Measurements from ENCODE around the gene ZNF354C. TPM values are rescaled to one million over a fixed set of nuclear protein-coding genes. Genes with fewer than 3 reads are reported as not detected.

Gene ZNF354C
- total and polyA plus RNA-seq, 2 of the 13 experiments (the other 11 are each of a cell fraction or from before 2014, with no cell fraction given), result 0.02 TPM; not detected in 1

DNA sequence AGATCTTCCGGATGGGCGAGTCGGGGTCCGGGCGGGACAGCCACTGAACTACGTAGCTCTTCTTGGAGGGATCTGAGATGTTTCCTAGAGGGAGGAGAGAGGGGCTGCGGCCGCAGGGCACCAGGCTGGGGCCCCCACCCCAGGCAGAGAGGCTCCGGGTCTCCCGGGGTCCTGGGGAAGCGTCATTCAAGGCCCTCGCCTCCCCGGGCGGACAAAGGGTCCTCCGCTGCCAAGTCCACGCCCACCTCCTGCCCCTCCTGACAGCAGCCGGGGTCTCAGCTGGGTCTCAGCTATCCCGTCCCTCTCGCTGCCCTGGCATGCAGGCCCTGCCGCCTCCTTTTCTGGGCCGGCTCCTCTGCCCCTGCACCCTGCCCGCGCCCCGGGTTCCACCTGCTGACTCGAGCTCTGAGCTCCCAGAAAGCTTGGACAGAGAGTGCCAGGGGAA, 61.5 kb downstream of the ZNF354C start:
- in situ Hi-C loops (cut with HindIII; ENCODE audit: extremely low pct_ligation_motif_present, low pct_unique_long_range_greater_than_20kb) (no loop called here), intact Hi-C loops (cut with micrococcal nuclease; ENCODE audit: unreplicated experiment) (no loop called here)
- no peak overlapping the region for H3K27ac ChIP-seq (ENCODE audit: extremely low read length, insufficient read depth, low read length)
- DNase-seq (ENCODE audit: low spot score) (no peak), ATAC-seq (no peak), FAIRE-seq (no peak)
- H4K20me1 ChIP-seq (ENCODE audit: insufficient read depth, low read length), result no peaks in the 10 kb centered on the region
- no peak overlapping the region for H3K4me2 ChIP-seq (ENCODE audit: low read depth, low read length)
- no TSS peak for BruUV-seq (replicated peaks)
- WGBS (ENCODE audit: low lambda C conversion rate), result 100% methylated on average over 1 of the region's 25 CpGs
- ChIA-PET POLR2A (no interaction called here), CTCF (ENCODE audit: low intra/inter-chr PET ratio, low total read pairs) (no interaction called here)
- TF ChIP-seq GFI1 (CRISPR knock-in tag; IDR thresholded peaks at IDR 0.05; ENCODE audit: borderline replicate concordance) (no peak), FOXP4 (CRISPR knock-in tag; IDR thresholded peaks at IDR 0.05) (no peak)
- no peaks in the 10 kb centered on the region; the same call in 1 of the 2 replicates for H3K9me3 ChIP-seq (ENCODE audit: low read length)
- no peak overlapping the region for H3K4me3 ChIP-seq (replicated peaks in 1 of 3; ENCODE audit: insufficient read depth in 1 of 3, low read depth in 2 of 3, low read length in 3 of 3)
- H3K27me3 ChIP-seq (ENCODE audit: control insufficient read depth in 1 of 2, insufficient read depth in 2 of 2, low read length in 2 of 2), result no peaks in the 10 kb centered on the region
- H3K9ac ChIP-seq (ENCODE audit: insufficient read depth, low read depth, low read length), result no peak overlapping the region
- no peaks in the 10 kb centered on the region for H3K4me1 ChIP-seq (ENCODE audit: insufficient read depth, low read length)
- no peak overlapping the region for H2AFZ ChIP-seq (ENCODE audit: low read length)
- no peaks in the 10 kb centered on the region for H3K36me3 ChIP-seq (replicated peaks in 1 of 2; ENCODE audit: control insufficient read depth in 1 of 2, insufficient read depth in 2 of 2, low read length in 2 of 2)
- H3K79me2 ChIP-seq (ENCODE audit: insufficient read depth, low read length), result no peaks in the 10 kb centered on the region

GRCh38 chr5:179122411-179123108, 62.4 kb downstream of the ZNF354C start:
- in situ Hi-C loops (cut with HindIII; ENCODE audit: extremely low pct_ligation_motif_present, low pct_unique_long_range_greater_than_20kb), result no loop called here
- Histone ChIP-seq H3K9me3 (ENCODE audit: low read length) (no peaks in the 10 kb centered on the region; the same call in 1 of the 2 replicates), H3K27ac (ENCODE audit: extremely low read length, insufficient read depth, low read length) (no peak overlapping the region), H3K4me2 (ENCODE audit: low read depth, low read length) (no peak overlapping the region), H2AFZ (ENCODE audit: low read length) (no peak overlapping the region), H3K4me1 (ENCODE audit: insufficient read depth, low read length) (no peaks in the 10 kb centered on the region), H3K9ac (ENCODE audit: insufficient read depth, low read depth, low read length) (no peak overlapping the region), H3K36me3 (replicated peaks in 1 of 2; ENCODE audit: control insufficient read depth in 1 of 2, insufficient read depth in 2 of 2, low read length in 2 of 2) (no peaks in the 10 kb centered on the region), H3K4me3 (replicated peaks in 1 of 3; ENCODE audit: insufficient read depth in 1 of 3, low read depth in 2 of 3, low read length in 3 of 3) (no peak overlapping the region), H4K20me1 (ENCODE audit: insufficient read depth, low read length) (no peaks in the 10 kb centered on the region), H3K79me2 (ENCODE audit: insufficient read depth, low read length) (no peaks in the 10 kb centered on the region), H3K27me3 (ENCODE audit: control insufficient read depth in 1 of 2, insufficient read depth in 2 of 2, low read length in 2 of 2) (no peaks in the 10 kb centered on the region)
- TF ChIP-seq DBP (CRISPR knock-in tag; IDR thresholded peaks at IDR 0.05; ENCODE audit: not compliant biosample characterization) (no peak), MXD4 (CRISPR knock-in tag; IDR thresholded peaks at IDR 0.05) (no peak), CSRNP1 (CRISPR knock-in tag; IDR thresholded peaks at IDR 0.05) (no peak), ZNF580 (CRISPR knock-in tag; IDR thresholded peaks at IDR 0.05; ENCODE audit: borderline replicate concordance, low read depth) (no peak), SYNCRIP (IDR thresholded peaks at IDR 0.05; ENCODE audit: insufficient read depth, low read depth, low read length) (no peak)
- ATAC-seq (no peak), DNase-seq (ENCODE audit: low spot score) (no peak), FAIRE-seq (no peak)
- intact Hi-C loops (cut with micrococcal nuclease; ENCODE audit: unreplicated experiment), result no loop called here
- CTCF ChIA-PET (ENCODE audit: low intra/inter-chr PET ratio, low total read pairs), result no interaction called here
- POLR2A ChIA-PET, result no interaction called here
- no TSS peak for BruUV-seq (replicated peaks)
- 63% methylated on average over 11 of the region's 19 CpGs for WGBS (ENCODE audit: low lambda C conversion rate)

Measured in HepG2 (cell line).